ENCODE results near the gene NGEF.

The NGEF gene

GRCh38 chr2:233012301-233012971 is 620 bp downstream of the NGEF start:
- peak overlapping the region in 2 of 3 experiments; percentile 16 to 59 for H3K27ac Mint-ChIP-seq
- peaks cover 1% of the 10 kb centered on the region for H3K9me3 Mint-ChIP-seq
- H3K4me1 Mint-ChIP-seq: peaks cover 27% of the 10 kb centered on the region
- no peak for TF ChIP-seq CTCF (IDR thresholded peaks at IDR 0.05; ENCODE audit: unreplicated experiment in 3 of 3)
- no peak overlapping the region for H3K4me3 Mint-ChIP-seq
- H3K27me3 Mint-ChIP-seq (ENCODE audit: low read depth): peaks cover 4% of the 10 kb centered on the region
- no peaks in the 10 kb centered on the region for H3K36me3 Mint-ChIP-seq (ENCODE audit: low read depth)

- Mint-ChIP-seq H3K27ac (peak overlapping the region in 2 of 3 experiments; percentile 27 to 59), H3K4me3 (no peak overlapping the region), H3K9me3 (no peaks in the 10 kb centered on the region), H3K27me3 (ENCODE audit: low read depth) (peaks cover 4% of the 10 kb centered on the region), H3K4me1 (peaks cover 28% of the 10 kb centered on the region), H3K36me3 (ENCODE audit: low read depth) (no peaks in the 10 kb centered on the region)
- TF ChIP-seq CTCF (IDR thresholded peaks at IDR 0.05; ENCODE audit: unreplicated experiment in 3 of 3): no peak
These were observed 1.3 kb downstream of the NGEF start for GRCh38 chr2:233011702-233012131.

- Mint-ChIP-seq H3K9me3 (no peaks in the 10 kb centered on the region), H3K27me3 (ENCODE audit: low read depth) (peaks cover 4% of the 10 kb centered on the region), H3K27ac (peak overlapping the region in 2 of 3 experiments; percentile 27 to 40), H3K4me3 (no peak overlapping the region), H3K36me3 (ENCODE audit: low read depth) (no peaks in the 10 kb centered on the region), H3K4me1 (peaks cover 23% of the 10 kb centered on the region)
- TF ChIP-seq CTCF (IDR thresholded peaks at IDR 0.05; ENCODE audit: unreplicated experiment in 3 of 3): no peak
These were observed 1.8 kb downstream of the NGEF start for GRCh38 chr2:233011268-233011650.

- peaks cover 4% of the 10 kb centered on the region for H3K27me3 Mint-ChIP-seq (ENCODE audit: low read depth)
- H3K4me1 Mint-ChIP-seq: peaks cover 21% of the 10 kb centered on the region
- no peaks in the 10 kb centered on the region for H3K36me3 Mint-ChIP-seq (ENCODE audit: low read depth)
- peak overlapping the region in 2 of 3 experiments; percentile 40 to 75 for H3K27ac Mint-ChIP-seq
- TF ChIP-seq CTCF (IDR thresholded peaks at IDR 0.05; ENCODE audit: unreplicated experiment in 3 of 3): no peak
- no peak overlapping the region for H3K4me3 Mint-ChIP-seq
- H3K9me3 Mint-ChIP-seq: no peaks in the 10 kb centered on the region
These were observed 2.3 kb downstream of the NGEF start for GRCh38 chr2:233010569-233011267.

GRCh38 chr2:233009661-233010060 is 3.4 kb downstream of the NGEF start:
- H3K9me3 Mint-ChIP-seq: no peaks in the 10 kb centered on the region
- peaks cover 8% of the 10 kb centered on the region for H3K27me3 Mint-ChIP-seq (ENCODE audit: low read depth)
- peak overlapping the region in 1 of 3 experiments; percentile 43 for H3K27ac Mint-ChIP-seq
- TF ChIP-seq CTCF (IDR thresholded peaks at IDR 0.05; ENCODE audit: unreplicated experiment in 3 of 3): no peak
- peaks cover 21% of the 10 kb centered on the region for H3K4me1 Mint-ChIP-seq
- H3K36me3 Mint-ChIP-seq (ENCODE audit: low read depth): no peaks in the 10 kb centered on the region
- no peak overlapping the region for H3K4me3 Mint-ChIP-seq

Data from nephron (organoid).